Measurements from ENCODE around the gene LHX4. TPM values are rescaled to one million over a fixed set of nuclear protein-coding genes. Genes with fewer than 3 reads are reported as not detected.

The LHX4 gene
- total and polyA plus RNA-seq, 2 of the 13 experiments (the other 11 are each of a cell fraction or from before 2014, with no cell fraction given): 0.03 to 0.07 TPM

DNA sequence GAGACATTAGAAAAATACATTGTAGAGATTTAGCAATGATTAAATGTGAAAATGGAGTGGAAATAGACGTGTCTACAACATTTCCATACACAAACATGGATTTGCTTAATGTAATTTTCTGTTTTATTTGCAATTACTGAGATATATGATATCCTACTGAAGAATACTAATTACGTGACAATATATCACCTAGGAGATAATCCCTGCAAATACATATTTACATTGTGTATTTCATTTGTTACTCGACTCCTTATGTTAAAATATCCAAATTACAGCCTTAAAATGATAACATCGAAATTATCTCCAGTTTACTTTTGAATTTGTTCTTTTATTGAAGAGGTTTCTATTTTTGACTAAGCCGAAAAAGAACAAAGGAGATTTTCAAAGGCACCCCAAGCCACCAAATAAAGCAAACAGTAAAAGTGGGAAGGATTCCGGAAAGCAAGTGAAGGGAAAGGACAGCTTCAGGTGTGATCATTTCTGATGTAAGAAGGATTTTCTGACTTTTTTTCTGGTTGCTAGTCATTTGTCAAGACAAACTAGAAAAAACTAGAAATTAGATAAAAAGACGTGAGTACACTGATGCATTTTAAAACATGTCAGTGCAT, 7.9 kb downstream of the LHX4 start (continued):
- TF ChIP-seq, protein P1, sequence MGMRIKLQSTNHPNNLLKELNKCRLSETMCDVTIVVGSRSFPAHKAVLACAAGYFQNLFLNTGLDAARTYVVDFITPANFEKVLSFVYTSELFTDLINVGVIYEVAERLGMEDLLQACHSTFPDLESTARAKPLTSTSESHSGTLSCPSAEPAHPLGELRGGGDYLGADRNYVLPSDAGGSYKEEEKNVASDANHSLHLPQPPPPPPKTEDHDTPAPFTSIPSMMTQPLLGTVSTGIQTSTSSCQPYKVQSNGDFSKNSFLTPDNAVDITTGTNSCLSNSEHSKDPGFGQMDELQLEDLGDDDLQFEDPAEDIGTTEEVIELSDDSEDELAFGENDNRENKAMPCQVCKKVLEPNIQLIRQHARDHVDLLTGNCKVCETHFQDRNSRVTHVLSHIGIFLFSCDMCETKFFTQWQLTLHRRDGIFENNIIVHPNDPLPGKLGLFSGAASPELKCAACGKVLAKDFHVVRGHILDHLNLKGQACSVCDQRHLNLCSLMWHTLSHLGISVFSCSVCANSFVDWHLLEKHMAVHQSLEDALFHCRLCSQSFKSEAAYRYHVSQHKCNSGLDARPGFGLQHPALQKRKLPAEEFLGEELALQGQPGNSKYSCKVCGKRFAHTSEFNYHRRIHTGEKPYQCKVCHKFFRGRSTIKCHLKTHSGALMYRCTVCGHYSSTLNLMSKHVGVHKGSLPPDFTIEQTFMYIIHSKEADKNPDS (CRISPR knock-in tag; IDR thresholded peaks at IDR 0.05): no peak
- TF ChIP-seq RFXANK (CRISPR knock-in tag; IDR thresholded peaks at IDR 0.05) (no peak), FOXO1 (CRISPR knock-in tag; IDR thresholded peaks at IDR 0.05) (no peak), NR2F1 (CRISPR knock-in tag; IDR thresholded peaks at IDR 0.05) (no peak), ZNF136 (CRISPR knock-in tag; IDR thresholded peaks at IDR 0.05; ENCODE audit: low read depth) (no peak)
- TF ChIP-seq, protein P2, sequence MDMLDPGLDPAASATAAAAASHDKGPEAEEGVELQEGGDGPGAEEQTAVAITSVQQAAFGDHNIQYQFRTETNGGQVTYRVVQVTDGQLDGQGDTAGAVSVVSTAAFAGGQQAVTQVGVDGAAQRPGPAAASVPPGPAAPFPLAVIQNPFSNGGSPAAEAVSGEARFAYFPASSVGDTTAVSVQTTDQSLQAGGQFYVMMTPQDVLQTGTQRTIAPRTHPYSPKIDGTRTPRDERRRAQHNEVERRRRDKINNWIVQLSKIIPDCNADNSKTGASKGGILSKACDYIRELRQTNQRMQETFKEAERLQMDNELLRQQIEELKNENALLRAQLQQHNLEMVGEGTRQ (IDR thresholded peaks at IDR 0.05; ENCODE audit: low read depth, low read length): no peak
- TF ChIP-seq, protein P2 (CRISPR knock-in tag; IDR thresholded peaks at IDR 0.05; ENCODE audit: borderline replicate concordance): no peak

DNA sequence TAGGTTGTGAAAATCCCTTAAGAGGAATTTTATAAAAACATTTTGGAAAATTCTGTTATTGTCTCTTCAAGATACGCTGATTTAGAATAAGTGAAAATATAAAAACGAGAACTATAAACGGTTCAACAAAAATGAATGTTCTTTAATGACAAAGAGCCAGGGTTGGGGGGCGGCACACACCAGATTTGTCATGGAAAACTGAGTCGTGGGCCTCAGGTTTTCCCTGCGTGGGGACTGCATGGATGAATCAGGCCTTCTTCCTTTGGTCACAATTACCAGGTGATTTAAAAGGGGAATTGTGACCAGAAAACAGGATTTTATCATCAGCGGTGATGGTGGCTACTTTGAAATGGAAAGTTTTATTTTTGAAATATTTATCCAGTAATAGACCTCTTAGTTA, 8.6 kb downstream of the LHX4 start:
- in situ Hi-C loops (cut with HindIII; ENCODE audit: extremely low pct_ligation_motif_present, low pct_unique_long_range_greater_than_20kb): no loop called here
- no TSS peak for BruUV-seq (replicated peaks)
- Histone ChIP-seq H3K4me1 (ENCODE audit: insufficient read depth, low read length) (peaks cover 10% of the 10 kb centered on the region; the same call in 1 of the 2 replicates), H3K27me3 (ENCODE audit: control insufficient read depth in 1 of 2, insufficient read depth in 2 of 2, low read length in 2 of 2) (peaks cover 9 to 79% of the 10 kb centered on the region in 2 experiments), H4K20me1 (ENCODE audit: insufficient read depth, low read length) (0 out of 2 replicates have a peak, but pooled peaks cover 6% of the 10 kb centered on the region), H3K4me3 (replicated peaks in 1 of 3; ENCODE audit: insufficient read depth in 1 of 3, low read depth in 2 of 3, low read length in 3 of 3) (no peak overlapping the region), H3K27ac (ENCODE audit: extremely low read length, insufficient read depth, low read length) (no peak overlapping the region), H3K4me2 (ENCODE audit: low read depth, low read length) (no peak overlapping the region), H3K79me2 (ENCODE audit: insufficient read depth, low read length) (no peaks in the 10 kb centered on the region), H3K9me3 (ENCODE audit: low read length) (no peaks in the 10 kb centered on the region), H3K36me3 (replicated peaks in 1 of 2; ENCODE audit: control insufficient read depth in 1 of 2, insufficient read depth in 2 of 2, low read length in 2 of 2) (no peaks in the 10 kb centered on the region), H2AFZ (ENCODE audit: low read length) (no peak overlapping the region), H3K9ac (ENCODE audit: insufficient read depth, low read depth, low read length) (no peak overlapping the region)
- ATAC-seq: no peak
- intact Hi-C loops (cut with micrococcal nuclease; ENCODE audit: unreplicated experiment): no loop called here
- no peak for FAIRE-seq
- DNase-seq (ENCODE audit: low spot score): no peak
- 27% methylated on average over 7 of the region's 7 CpGs for WGBS (ENCODE audit: low lambda C conversion rate)
- CTCF ChIA-PET (ENCODE audit: low intra/inter-chr PET ratio, low total read pairs): no interaction called here
- POLR2A ChIA-PET: no interaction called here
- TF ChIP-seq, protein P3, sequence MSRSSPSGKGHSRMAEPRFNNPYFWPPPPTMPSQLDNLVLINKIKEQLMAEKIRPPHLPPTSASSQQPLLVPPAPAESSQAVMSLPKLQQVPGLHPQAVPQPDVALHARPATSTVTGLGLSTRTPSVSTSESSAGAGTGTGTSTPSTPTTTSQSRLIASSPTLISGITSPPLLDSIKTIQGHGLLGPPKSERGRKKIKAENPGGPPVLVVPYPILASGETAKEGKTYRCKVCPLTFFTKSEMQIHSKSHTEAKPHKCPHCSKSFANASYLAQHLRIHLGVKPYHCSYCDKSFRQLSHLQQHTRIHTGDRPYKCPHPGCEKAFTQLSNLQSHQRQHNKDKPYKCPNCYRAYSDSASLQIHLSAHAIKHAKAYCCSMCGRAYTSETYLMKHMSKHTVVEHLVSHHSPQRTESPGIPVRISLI (CRISPR knock-in tag; IDR thresholded peaks at IDR 0.05; ENCODE audit: borderline replicate concordance): no peak
- TF ChIP-seq, protein P4, sequence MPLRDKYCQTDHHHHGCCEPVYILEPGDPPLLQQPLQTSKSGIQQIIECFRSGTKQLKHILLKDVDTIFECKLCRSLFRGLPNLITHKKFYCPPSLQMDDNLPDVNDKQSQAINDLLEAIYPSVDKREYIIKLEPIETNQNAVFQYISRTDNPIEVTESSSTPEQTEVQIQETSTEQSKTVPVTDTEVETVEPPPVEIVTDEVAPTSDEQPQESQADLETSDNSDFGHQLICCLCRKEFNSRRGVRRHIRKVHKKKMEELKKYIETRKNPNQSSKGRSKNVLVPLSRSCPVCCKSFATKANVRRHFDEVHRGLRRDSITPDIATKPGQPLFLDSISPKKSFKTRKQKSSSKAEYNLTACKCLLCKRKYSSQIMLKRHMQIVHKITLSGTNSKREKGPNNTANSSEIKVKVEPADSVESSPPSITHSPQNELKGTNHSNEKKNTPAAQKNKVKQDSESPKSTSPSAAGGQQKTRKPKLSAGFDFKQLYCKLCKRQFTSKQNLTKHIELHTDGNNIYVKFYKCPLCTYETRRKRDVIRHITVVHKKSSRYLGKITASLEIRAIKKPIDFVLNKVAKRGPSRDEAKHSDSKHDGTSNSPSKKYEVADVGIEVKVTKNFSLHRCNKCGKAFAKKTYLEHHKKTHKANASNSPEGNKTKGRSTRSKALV (CRISPR knock-in tag; IDR thresholded peaks at IDR 0.05): no peak
- no peak for TF ChIP-seq ZNF569 (CRISPR knock-in tag; IDR thresholded peaks at IDR 0.05; ENCODE audit: borderline replicate concordance)
- TF ChIP-seq, protein P5, sequence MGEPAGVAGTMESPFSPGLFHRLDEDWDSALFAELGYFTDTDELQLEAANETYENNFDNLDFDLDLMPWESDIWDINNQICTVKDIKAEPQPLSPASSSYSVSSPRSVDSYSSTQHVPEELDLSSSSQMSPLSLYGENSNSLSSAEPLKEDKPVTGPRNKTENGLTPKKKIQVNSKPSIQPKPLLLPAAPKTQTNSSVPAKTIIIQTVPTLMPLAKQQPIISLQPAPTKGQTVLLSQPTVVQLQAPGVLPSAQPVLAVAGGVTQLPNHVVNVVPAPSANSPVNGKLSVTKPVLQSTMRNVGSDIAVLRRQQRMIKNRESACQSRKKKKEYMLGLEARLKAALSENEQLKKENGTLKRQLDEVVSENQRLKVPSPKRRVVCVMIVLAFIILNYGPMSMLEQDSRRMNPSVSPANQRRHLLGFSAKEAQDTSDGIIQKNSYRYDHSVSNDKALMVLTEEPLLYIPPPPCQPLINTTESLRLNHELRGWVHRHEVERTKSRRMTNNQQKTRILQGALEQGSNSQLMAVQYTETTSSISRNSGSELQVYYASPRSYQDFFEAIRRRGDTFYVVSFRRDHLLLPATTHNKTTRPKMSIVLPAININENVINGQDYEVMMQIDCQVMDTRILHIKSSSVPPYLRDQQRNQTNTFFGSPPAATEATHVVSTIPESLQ (CRISPR knock-in tag; conservative IDR thresholded peaks at IDR 0.05): no peak
- TF ChIP-seq SRSF9 (IDR thresholded peaks at IDR 0.05; ENCODE audit: borderline replicate concordance, insufficient read depth, low read depth, low read length, poor library complexity, severe bottlenecking): no peak
- no peak for TF ChIP-seq BORCS8-MEF2B (CRISPR knock-in tag; IDR thresholded peaks at IDR 0.05)
